GM12801 (cell line): ENCODE results near the gene RBKS.

Experiments
- TF ChIP-seq, protein P1 (sequence below): IDR thresholded peaks from one replicate; pipeline ENCODE4 v1.5.1; 2011; ENCODE audit warnings: control low read depth; ENCODE audit not compliant: insufficient read length; ENCODE audit errors: extremely low read depth

Gene RBKS

DNA sequence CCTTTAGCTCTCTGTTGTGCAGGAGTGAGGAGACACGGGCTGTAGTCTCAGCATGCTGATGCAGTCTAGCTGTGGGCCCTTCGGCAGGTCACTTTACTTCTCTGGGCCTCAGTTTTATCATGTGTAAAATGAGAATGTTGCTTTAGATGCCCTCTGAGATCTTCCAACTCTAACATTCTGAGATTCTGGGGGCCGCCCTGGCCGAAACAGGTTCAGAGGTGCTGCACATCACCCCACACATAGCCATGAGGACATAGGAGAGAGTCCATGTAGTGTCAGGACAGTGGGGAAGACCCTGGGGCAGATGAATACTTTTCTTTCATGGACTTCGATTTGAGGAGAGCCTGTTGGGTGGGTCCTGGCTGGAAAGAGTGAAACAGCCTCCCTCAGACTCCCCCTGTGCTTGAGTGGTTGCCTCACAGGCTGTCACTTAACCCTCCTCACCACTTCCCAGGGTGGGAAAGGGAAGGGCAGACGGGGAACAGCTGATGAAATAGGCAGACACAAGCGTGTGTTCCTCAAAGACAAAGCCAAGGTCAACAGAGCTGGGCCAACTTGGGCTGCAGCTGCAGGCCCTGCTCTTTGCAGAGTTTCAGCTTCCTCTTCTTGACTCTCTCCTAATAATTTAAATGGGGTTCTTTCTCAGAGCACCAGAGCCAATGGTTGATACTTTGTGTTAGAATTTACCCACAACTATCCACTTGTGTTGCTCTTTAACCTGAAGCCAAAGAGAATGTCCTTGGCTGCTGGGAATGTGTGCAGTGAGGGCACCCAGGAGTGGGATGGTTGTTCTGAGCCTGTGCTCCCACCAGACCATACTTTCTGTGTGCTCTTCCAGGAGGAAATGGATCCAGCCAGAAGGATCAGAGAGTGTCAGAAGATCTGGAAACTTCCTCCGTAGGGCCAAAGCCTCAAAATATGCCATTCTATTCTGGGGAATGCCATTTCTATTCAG, 133.4 kb downstream of the RBKS start:
- TF ChIP-seq, protein P1, sequence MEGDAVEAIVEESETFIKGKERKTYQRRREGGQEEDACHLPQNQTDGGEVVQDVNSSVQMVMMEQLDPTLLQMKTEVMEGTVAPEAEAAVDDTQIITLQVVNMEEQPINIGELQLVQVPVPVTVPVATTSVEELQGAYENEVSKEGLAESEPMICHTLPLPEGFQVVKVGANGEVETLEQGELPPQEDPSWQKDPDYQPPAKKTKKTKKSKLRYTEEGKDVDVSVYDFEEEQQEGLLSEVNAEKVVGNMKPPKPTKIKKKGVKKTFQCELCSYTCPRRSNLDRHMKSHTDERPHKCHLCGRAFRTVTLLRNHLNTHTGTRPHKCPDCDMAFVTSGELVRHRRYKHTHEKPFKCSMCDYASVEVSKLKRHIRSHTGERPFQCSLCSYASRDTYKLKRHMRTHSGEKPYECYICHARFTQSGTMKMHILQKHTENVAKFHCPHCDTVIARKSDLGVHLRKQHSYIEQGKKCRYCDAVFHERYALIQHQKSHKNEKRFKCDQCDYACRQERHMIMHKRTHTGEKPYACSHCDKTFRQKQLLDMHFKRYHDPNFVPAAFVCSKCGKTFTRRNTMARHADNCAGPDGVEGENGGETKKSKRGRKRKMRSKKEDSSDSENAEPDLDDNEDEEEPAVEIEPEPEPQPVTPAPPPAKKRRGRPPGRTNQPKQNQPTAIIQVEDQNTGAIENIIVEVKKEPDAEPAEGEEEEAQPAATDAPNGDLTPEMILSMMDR: no peak

DNA sequence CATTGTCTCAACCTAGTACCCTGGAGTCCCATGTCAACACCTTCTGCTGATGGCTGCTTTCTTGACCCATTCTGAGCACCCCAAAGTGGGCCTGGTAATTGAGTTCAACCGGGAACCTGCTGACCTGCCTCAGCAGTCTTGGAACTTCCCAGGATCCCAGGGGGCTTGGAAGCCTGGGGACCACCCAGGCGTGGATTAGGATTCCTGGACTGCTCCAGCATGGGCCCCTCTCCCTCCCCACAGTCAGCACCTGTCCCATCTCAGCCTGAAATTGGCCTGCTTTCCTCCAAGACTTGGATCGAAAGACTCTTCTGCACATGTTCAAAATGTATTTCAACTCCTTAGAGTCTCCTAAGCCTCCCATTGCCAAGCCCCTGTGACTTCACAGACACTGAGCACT, 134.1 kb downstream of the RBKS start:
- TF ChIP-seq, protein P1: no peak

DNA sequence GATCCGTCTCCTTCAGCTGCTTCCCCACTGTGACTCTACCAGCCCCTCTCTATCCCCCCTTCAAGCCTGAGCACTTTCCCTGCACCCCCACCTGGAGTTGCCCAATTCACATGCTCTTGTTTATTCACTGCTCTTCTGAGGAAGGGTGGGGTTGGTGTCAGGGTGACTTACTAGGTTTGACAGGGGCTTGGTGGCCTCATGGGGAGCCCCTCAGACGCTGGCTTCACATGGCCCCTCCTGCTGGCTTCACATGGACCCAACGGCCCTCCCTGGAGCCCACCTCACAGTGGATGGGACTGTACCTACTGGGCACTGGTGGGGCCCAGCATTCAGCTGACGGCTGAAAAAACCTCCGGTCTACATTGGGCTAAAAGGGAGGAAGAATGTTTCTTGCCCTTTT, 135.4 kb downstream of the RBKS start:
- TF ChIP-seq, protein P1: no peak

DNA sequence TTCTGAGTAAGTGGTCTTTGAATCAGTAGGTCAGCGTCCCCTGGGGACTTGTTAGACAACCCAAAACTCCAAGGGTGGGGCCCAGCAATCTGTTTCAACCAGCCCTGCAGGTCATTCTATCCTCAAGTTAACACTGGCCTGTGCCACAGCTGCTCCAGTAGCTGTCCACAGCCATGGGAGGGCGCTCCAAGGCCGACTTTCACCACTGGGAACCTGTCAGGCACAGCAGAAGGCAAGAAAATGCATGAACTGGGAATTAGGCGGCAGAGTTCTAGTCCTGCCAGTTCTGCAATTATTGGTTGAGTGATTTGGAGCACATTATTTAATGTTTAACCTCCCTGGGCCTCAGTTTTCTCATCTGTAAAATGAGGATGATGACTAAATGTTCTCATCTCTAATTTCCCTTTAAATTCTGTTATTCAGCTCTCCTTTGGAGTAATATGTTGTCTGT, 136.0 kb downstream of the RBKS start:
- TF ChIP-seq, protein P1: no peak

DNA sequence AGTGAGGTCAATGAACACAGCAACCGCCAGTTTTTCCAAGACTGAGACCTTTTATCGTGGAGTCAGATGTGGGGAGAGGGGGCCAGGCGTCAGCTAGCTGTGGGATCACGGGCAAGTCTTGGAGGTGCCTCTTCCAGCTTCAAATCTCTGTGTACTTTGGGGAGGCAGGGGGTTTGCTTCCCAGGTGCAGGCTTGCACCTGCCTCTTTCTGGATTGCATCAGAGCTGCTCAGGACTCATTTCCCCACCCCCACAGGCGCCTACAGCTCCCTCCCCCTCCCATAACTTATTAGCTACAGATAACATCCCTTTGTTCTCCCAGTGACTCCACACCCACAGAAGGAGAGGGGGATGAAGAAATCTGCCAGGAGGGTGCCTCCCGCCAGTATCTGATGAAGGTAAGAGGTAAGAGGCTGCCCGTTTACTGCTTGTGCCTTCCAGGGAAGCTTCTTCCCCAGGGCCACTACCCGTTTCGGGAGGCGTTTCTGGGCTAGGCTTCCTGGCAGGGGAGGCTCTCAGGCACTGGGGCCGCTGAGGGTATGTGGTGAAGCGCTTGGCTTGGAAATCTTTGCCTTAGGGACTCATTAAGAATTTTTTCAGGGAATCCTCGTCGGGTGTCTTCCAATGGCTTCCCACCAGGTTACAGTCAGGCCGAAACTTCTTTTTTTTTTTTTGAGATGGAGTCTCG, 137.5 kb downstream of the RBKS start:
- TF ChIP-seq, protein P1: no peak

DNA sequence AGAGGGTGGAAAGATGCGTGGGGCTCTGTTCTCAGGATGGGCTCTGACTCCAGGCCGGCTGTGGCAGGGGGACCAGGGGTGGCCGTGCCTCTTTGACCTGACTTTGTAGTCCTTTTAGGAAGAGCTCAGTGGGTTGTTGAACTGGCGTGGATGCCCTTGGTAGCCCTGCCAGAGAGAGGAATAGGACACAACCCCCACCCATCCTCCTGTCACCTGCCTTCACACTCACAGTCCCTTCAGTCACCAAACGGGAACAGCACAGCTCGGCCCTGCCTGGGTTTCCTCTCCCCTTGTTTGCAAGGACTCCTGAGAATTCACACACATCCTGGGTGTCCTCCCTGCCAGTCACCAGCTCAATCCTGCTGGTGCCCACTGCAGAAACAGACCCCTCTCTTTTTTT, 138.8 kb downstream of the RBKS start:
- TF ChIP-seq, protein P1: no peak

DNA sequence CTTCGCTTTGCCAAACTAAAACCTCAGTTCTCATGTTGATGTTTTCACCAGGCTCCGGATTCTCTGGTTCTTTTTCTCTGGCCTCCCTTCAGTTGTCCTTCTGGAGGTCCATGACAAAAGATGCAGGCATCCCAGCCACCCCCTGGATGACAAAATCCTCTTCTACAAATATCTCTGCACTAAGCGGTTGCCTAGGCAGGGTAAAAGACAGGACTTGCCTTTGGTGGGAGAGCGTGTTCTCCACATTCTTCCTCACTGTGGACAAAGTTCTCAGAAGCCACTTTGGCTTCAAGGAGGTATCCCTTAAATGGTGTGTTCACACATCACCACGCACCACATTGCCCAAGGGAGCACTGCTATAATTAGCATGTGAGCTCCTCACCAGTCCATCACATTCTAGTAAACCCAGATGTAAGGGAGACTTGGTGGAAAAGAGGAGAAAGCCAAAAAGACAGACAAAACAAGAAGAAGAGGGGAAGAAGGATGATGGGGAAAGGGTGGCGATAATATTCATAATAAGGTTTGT, 142.3 kb downstream of the RBKS start:
- TF ChIP-seq, protein P1: no peak
